ENCODE results near the gene PURA.

DNA sequence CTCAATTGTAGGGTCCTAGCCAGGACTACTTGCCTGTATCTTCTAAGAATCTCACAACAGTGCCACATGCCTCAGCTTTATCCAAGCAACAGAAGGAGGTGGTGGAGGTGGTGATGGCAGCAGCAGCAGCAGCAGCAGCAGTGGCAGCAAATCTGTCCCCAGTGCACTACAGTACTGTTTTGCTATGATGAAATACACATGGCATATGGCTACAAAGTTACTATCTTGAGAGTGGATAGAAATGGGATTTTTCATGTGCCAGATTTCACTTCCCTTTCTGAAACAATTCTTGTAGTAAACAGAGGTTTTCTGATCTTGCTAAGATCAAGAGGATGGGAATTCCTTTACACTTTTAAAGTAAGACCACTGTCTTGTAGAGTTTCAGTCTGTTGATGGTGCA, 53.0 kb downstream of the PURA start:
- TF ChIP-seq, protein P1, sequence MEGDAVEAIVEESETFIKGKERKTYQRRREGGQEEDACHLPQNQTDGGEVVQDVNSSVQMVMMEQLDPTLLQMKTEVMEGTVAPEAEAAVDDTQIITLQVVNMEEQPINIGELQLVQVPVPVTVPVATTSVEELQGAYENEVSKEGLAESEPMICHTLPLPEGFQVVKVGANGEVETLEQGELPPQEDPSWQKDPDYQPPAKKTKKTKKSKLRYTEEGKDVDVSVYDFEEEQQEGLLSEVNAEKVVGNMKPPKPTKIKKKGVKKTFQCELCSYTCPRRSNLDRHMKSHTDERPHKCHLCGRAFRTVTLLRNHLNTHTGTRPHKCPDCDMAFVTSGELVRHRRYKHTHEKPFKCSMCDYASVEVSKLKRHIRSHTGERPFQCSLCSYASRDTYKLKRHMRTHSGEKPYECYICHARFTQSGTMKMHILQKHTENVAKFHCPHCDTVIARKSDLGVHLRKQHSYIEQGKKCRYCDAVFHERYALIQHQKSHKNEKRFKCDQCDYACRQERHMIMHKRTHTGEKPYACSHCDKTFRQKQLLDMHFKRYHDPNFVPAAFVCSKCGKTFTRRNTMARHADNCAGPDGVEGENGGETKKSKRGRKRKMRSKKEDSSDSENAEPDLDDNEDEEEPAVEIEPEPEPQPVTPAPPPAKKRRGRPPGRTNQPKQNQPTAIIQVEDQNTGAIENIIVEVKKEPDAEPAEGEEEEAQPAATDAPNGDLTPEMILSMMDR (IDR thresholded peaks at IDR 0.05), result no peak
- no peak for TF ChIP-seq POLR2A (IDR thresholded peaks at IDR 0.05)
